ENCODE measurements around the gene OR4F6. TPM values are rescaled to one million over a fixed set of nuclear protein-coding genes. Genes with fewer than 3 reads are reported as not detected.

OR4F6 gene
- total and polyA plus RNA-seq, 2 experiments from 2014 or later: not detected

GRCh38 chr15:101852356-101852755 lies 49.0 kb downstream of the OR4F6 start (continued):
- TF ChIP-seq, protein P1, sequence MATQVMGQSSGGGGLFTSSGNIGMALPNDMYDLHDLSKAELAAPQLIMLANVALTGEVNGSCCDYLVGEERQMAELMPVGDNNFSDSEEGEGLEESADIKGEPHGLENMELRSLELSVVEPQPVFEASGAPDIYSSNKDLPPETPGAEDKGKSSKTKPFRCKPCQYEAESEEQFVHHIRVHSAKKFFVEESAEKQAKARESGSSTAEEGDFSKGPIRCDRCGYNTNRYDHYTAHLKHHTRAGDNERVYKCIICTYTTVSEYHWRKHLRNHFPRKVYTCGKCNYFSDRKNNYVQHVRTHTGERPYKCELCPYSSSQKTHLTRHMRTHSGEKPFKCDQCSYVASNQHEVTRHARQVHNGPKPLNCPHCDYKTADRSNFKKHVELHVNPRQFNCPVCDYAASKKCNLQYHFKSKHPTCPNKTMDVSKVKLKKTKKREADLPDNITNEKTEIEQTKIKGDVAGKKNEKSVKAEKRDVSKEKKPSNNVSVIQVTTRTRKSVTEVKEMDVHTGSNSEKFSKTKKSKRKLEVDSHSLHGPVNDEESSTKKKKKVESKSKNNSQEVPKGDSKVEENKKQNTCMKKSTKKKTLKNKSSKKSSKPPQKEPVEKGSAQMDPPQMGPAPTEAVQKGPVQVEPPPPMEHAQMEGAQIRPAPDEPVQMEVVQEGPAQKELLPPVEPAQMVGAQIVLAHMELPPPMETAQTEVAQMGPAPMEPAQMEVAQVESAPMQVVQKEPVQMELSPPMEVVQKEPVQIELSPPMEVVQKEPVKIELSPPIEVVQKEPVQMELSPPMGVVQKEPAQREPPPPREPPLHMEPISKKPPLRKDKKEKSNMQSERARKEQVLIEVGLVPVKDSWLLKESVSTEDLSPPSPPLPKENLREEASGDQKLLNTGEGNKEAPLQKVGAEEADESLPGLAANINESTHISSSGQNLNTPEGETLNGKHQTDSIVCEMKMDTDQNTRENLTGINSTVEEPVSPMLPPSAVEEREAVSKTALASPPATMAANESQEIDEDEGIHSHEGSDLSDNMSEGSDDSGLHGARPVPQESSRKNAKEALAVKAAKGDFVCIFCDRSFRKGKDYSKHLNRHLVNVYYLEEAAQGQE (IDR thresholded peaks at IDR 0.05; ENCODE audit: unreplicated experiment): no peak

Small RNAs within 50 kb of the gene (small RNA-seq; reads per million reads assigned to genes)
- not detected for gene RN7SL209P (ENCODE audit: low replicate concordance)

Other genes starting within 250 kb of the OR4F6 start
- gene TM2D3, start 151.1 kb upstream of the OR4F6 start, total RNA-seq (2014; rRNA removed; shearing (Covaris generic)): 33.9 and 36.6 TPM in 2 replicates
- gene TM2D3, start 151.1 kb upstream of the OR4F6 start, polyA plus RNA-seq (2016; fragmentation: Nextera tagmentation; extraction: Ambion mirVana): 26.2 and 28.7 TPM in 2 replicates
- 15.4 and 16.5 TPM in 2 replicates for gene TARS3, start 79.0 kb upstream of the OR4F6 start, total RNA-seq (2014; rRNA removed; shearing (Covaris generic))
- gene TARS3, start 79.0 kb upstream of the OR4F6 start, polyA plus RNA-seq (2016; fragmentation: Nextera tagmentation; extraction: Ambion mirVana): 12.7 and 13.0 TPM in 2 replicates
- not detected in 2 replicates for gene OR4F15, start 8.7 kb downstream of the OR4F6 start, total RNA-seq (2014; rRNA removed; shearing (Covaris generic))
- not detected in 2 replicates for gene OR4F15, start 8.7 kb downstream of the OR4F6 start, polyA plus RNA-seq (2016; fragmentation: Nextera tagmentation; extraction: Ambion mirVana)